Breast epithelium (tissue), 4 donors: Measurements from ENCODE around the gene ATP13A2. TPM values are rescaled to one million over a fixed set of nuclear protein-coding genes. Genes with fewer than 3 reads are reported as not detected.

Source experiments
- DNase-seq, 2 donors: peaks; one replicate each; pipeline ENCODE4 v3.0.0-alpha.2; 2019; ENCODE audit warnings: low spot score in 2 of 2
- H3K27ac ChIP-seq, 2 donors: fragments of 200-600 bp; sonication (generic) in 1 of 2; one replicate each; pipeline ENCODE4 v1.5.1; 2016 to 2019; ENCODE audit warnings: mild to moderate bottlenecking in 1 of 2
- H3K27me3 ChIP-seq, 2 donors: fragments of 200-600 bp; sonication (generic) in 1 of 2; one replicate each; pipeline versions ENCODE4 v1.5.1 to v1.6.0; 2017 to 2019; ENCODE audit warnings: control low read depth in 1 of 2, mild to moderate bottlenecking in 1 of 2
- H3K36me3 ChIP-seq: fragments of 200-600 bp; one replicate; pipeline ENCODE4 v1.5.1; 2019
- H3K4me1 ChIP-seq, 2 donors: fragments of 200-600 bp; sonication (generic); one replicate each; pipeline ENCODE4 v1.5.1; 2016 to 2019; ENCODE audit warnings: control low read depth in 1 of 2
- H3K4me3 ChIP-seq, 3 donors: fragments of 200-600 bp; sonication (generic); 1 replicate in 2 of 3; 2 replicates in 1 of 3; pipeline ENCODE4 v1.5.1; 2016 to 2019; ENCODE audit warnings: mild to moderate bottlenecking in 3 of 3, moderate library complexity in 2 of 3
- H3K9me3 ChIP-seq, 2 donors: fragments of 200-600 bp; sonication (generic) in 1 of 2; one replicate each; pipeline ENCODE4 v1.5.1; 2016 to 2019; ENCODE audit warnings: control low read depth in 1 of 2
- CTCF ChIP-seq, 3 donors: fragments of 450-650 bp; IDR thresholded peaks; one replicate each; pipeline ENCODE4 v1.5.1; 2016 to 2017; ENCODE audit warnings: antibody characterized with exemption in 3 of 3, mild to moderate bottlenecking in 3 of 3, moderate library complexity in 3 of 3
- POLR2A ChIP-seq: fragments of 450-650 bp; IDR thresholded peaks from one replicate; pipeline ENCODE4 v1.6.1; 2016; ENCODE audit warnings: antibody characterized with exemption, mild to moderate bottlenecking, moderate library complexity
- POLR2AphosphoS5 ChIP-seq, 3 donors: sonication (generic); formaldehyde crosslinking; IDR thresholded peaks; one replicate each; pipeline ENCODE4 v1.6.1; 2017; ENCODE audit warnings: antibody characterized with exemption in 3 of 3
- intact Hi-C: fragments of 100-400 bp; cut with DNase I; formaldehyde crosslinking; loops from one replicate; pipeline ENCODE4 v1.15.1; 2023; ENCODE audit warnings: low total_unique reads
- total RNA-seq, 3 donors: library from RNA; depleted of rRNA; stranded (reverse); fragments of >200 nt; gene quantifications; one replicate each; pipeline ENCODE4 v1.1.0, GENCODE V29; 2016

The ATP13A2 gene
- total RNA-seq, 3 donors from 2014 or later, result 17.3 to 31.5 (median 31.3) TPM

GRCh38 chr1:16979475-16980327, 32.0 kb downstream of the ATP13A2 start:
- H3K27me3 ChIP-seq, result no peaks in the 10 kb centered on the region
- peaks cover 5 to 11% of the 10 kb centered on the region in 2 donors for H3K4me1 ChIP-seq
- H3K4me3 ChIP-seq, result peak overlapping the region; percentile 55 to 79 (median 58)
- intact Hi-C loops, result loop anchor here (5.0 kb wide), 1 partner anchor 707 kb away; no protein-coding TSS in a partner anchor
- no peaks in the 10 kb centered on the region for H3K9me3 ChIP-seq
- H3K27ac ChIP-seq, result peak overlapping the region; percentile 86 to 94
- no peak for TF ChIP-seq CTCF (IDR thresholded peaks at IDR 0.05)
- no peak for TF ChIP-seq POLR2A
- no peak for TF ChIP-seq POLR2AphosphoS5 (IDR thresholded peaks at IDR 0.05)
- H3K36me3 ChIP-seq, result no peaks in the 10 kb centered on the region
- DNase-seq, result no peak

- peak overlapping the region; percentile 55 to 79 (median 58) for H3K4me3 ChIP-seq
- H3K4me1 ChIP-seq, result peaks cover 5 to 11% of the 10 kb centered on the region in 2 donors
- H3K36me3 ChIP-seq, result no peaks in the 10 kb centered on the region
- H3K27ac ChIP-seq, result peak overlapping the region; percentile 86 to 94
- intact Hi-C loops, result no loop called here
- TF ChIP-seq POLR2A, result no peak
- TF ChIP-seq CTCF (IDR thresholded peaks at IDR 0.05), result no peak
- TF ChIP-seq POLR2AphosphoS5 (IDR thresholded peaks at IDR 0.05), result peak; percentile 37 to 71 (median 68)
- H3K9me3 ChIP-seq, result no peaks in the 10 kb centered on the region
- H3K27me3 ChIP-seq, result no peaks in the 10 kb centered on the region
- peak in 1 of 2 donors; percentile 77 for DNase-seq
Measured at GRCh38 chr1:16978567-16979474, 32.9 kb downstream of the ATP13A2 start.

GRCh38 chr1:16978139-16978538, 33.6 kb downstream of the ATP13A2 start:
- Histone ChIP-seq H3K27me3 (no peaks in the 10 kb centered on the region), H3K4me1 (peaks cover 5 to 11% of the 10 kb centered on the region in 2 donors), H3K27ac (peak overlapping the region; percentile 86 to 94), H3K36me3 (no peaks in the 10 kb centered on the region), H3K9me3 (no peaks in the 10 kb centered on the region), H3K4me3 (peak overlapping the region in 1 of 3 donors; percentile 79)
- intact Hi-C loops, result no loop called here
- no peak for DNase-seq
- TF ChIP-seq CTCF (IDR thresholded peaks at IDR 0.05), result no peak
- no peak for TF ChIP-seq POLR2A
- no peak for TF ChIP-seq POLR2AphosphoS5 (IDR thresholded peaks at IDR 0.05)

- no peak for TF ChIP-seq CTCF (IDR thresholded peaks at IDR 0.05)
- no peak for TF ChIP-seq POLR2AphosphoS5 (IDR thresholded peaks at IDR 0.05)
- TF ChIP-seq POLR2A, result no peak
- Histone ChIP-seq H3K4me1 (peaks cover 5 to 11% of the 10 kb centered on the region in 2 donors), H3K36me3 (no peaks in the 10 kb centered on the region), H3K27me3 (no peaks in the 10 kb centered on the region), H3K27ac (no peak overlapping the region), H3K9me3 (no peaks in the 10 kb centered on the region), H3K4me3 (no peak overlapping the region)
- intact Hi-C loops, result no loop called here
- no peak for DNase-seq
Measured at GRCh38 chr1:16977377-16977776, 34.4 kb downstream of the ATP13A2 start.
